Cortex of kidney (tissue), 1 donor: ENCODE measurements around the gene CDC42.

Experiments
- DNase-seq: peaks from one replicate; lab custom pipeline; 2025; lab: John Stamatoyannopoulos, UW

Gene CDC42

DNA sequence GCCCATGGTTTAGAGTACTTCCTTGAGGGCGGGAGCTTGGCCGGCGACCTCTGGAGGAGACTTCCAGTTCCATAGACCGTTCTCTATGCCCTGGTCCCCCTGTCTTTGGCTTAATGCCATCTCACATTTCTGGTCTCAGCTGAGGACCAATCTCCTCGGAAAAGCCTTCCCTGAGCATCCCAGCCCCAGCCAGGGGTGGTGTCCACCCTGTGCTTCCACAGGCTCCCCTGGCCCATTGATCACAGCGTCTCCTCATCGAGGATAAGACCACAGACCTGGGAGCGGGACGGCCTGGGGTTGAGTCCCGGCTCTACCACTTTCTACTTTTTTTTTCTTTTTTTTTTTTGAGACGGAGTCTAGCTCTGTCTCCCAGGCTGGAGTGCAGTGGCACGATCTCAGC, 75.9 kb downstream of the CDC42 start:
- no peak for DNase-seq

DNA sequence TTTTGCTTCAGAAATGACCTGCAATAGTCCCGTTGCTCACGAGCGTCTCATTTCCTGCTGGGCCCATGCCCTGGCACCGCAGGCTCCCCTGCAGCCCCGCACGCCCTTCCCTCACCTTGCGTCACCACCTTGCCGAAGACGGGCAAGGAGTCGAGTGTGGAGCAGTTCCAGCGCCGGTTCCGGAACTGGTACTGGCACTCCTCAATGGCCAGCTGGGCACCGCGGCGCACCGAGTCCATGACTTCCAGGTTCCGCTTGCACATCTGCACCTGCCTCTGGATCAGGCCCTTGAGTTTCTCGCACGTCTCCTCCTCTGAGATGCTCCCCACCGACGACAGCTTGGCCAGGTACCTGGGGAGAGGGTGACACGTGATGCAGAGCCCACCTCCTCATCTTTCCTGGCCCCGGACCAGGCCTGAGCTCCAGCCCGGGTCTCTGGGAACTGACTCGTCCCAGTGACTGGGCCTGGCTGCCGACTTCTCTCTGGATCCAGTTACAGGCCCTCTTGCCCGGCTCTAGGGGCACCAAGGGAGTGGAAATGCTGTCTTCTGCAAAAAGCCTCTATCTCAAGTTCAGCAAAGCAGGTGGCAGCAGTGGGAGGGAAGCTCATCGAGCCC, 77.1 kb downstream of the CDC42 start:
- DNase-seq: no peak

DNA sequence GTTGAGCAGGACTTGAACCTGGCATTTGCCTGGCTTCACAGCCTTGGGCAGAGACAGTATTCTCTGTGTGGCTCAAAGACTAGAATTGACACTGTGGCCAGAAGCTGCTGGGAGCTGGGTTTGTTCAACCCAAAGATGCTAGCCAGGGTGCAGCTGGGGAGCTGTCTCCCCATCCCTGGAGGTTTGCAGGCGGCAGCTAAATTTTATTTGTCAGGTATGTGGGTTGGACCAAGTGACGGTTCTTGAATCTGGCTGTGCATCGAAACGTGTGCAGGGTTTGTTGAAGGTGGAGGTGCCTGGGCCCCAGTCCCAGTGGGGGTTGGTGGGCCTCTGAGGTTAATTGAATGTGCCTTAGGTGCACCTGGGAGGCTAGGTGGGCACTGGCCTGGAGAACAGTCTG, 78.6 kb downstream of the CDC42 start:
- DNase-seq: no peak

DNA sequence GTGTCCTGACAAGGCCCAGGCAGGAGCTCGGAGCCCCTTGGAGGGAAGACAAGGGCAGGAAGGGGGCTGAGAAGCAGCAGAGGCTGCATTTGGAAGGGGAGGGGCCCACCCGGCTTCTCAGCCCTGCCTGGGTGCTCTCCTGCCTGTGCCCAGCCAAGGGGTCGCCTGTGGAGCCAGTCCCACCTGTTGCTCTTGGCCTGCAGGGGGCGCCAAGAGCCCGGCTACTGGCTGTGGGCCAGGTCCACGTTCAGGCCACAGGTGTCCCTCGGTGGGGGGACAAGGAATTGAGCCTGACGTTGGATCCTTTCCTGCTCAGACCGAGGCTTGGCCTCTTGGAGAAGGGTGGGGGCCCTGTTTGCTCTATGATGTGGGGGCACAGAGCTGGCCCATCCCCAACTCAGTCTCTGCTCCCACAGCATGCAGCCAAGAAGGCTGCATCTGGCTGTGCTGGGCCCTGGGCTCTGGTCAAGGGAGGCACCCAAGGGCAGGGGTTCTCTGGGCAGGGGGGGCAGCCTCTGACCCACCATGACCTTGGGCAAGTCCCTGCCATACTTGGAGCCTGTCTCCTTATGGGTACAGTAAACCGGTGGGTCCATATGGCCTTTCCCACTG, 79.5 kb downstream of the CDC42 start:
- DNase-seq: no peak

DNA sequence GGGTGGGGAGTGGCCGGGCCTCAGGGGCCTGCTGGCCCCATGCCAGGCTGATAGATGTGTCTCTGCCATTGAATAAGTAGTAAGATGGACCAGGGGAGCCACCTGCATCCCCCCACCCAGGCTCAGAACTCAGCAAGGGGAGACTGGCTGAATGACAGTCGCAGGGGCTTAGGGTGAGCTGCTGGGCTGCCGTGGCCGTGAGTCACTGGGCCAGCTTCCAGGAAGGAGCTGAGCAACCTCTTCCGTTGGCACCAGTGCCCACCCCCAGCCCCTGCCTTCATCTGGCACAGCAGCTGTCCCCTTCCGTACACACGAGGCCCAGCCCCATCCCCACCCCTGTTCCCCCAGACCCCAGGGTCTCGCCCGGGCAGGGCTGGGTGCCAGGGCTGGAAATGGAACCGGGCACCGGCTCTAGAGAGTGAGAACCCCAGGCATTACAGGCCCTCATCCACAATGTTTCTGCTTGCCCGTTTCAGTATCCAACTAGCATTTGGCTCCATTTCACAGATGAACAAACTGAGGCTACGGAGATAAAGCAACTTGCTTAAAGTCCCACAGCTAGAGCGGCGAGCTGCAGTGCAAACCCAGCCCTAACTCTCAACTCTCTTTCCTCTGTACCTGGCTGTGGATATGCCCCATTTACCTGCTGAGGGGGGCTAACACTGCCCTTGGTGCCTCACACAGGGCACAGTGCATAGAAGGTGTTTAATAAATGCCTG, 80.2 kb downstream of the CDC42 start:
- DNase-seq: no peak

DNA sequence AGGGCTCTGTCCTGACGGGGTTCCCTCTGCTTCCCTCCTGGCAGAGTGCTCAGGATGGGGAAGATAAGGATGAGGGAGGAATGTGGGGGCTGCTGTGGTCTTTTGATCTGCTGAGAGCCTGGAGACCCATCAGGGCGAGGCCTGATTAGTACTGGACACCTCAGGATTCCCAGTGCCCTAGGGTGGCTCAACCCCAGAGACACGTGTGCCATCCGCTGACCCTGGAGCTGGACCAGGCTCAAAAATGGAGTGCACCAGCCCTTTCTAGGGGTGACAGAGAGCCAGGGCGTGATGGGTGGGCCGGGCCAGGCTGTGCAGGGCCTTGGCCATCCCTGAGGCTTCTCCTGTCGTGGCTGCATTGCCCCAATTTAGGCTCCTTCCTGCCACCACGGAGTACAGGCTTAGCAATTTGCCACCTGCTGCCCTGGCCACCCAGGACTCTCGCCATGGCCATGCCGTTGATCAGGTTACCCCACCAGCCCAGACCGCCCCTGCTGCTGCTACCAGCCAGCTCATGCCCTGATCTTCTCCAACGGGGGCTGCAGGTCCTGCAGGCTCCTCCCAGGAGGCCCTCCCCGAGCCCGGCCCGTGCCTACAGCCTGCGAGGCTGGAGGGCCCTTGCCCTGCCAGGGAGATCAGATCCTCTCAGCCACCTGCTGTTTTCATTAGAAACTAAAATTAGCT, 80.9 kb downstream of the CDC42 start:
- DNase-seq: no peak

DNA sequence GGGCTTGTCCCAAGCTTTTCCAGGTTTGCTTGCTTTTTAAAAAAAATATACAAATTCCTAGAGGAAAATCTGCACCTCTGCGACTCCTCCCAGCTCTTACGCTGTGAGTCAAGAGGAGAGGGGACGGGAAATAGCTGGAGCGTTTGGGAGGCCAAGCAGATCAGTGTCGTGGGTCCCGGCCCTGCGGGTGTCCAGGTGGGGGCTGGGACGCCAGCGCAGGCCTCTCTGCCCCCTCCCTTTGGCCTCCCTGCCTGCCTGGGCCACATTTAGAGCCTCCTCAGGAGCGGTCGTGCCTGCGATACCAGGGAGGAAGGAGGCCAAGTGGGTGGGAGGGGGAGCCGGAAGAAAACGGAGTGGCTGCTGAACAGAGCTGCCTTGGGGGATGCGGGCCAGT, 81.4 kb downstream of the CDC42 start:
- no peak for DNase-seq

DNA sequence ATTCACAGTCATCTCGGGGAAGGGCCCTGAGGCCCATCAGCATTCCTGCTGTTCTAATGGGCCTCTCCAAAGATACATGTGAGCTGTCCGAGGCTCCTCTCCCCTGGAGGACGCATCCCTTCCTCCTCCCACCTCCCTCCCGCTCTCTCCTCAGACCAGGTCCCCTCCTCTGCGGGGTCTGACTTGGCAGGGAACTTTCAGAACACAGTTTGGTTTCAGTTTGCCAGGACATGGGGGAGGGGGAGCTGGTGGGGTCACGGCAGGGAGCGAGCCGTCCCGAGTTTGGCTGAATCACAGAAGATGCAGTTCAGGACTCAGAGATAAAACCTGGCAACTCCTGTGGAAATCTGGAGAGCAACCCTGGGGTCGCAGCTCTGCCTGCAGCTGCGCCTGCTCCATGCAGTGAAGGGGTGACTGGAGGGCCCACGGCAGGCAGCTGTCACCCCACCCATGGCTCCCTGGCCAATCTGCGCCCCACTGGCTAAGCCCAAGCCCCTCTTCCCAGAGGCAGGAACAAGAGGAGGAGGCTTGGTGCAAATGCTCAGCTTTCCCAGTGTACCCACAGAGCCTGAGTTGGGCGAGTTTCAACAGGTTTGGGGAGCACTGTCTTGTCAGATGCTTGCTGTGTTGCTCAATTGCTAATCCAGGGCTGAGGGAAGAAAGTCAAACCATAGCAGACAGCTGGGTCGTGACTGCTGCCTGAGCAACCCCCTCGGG, 84.7 kb downstream of the CDC42 start:
- no peak for DNase-seq

DNA sequence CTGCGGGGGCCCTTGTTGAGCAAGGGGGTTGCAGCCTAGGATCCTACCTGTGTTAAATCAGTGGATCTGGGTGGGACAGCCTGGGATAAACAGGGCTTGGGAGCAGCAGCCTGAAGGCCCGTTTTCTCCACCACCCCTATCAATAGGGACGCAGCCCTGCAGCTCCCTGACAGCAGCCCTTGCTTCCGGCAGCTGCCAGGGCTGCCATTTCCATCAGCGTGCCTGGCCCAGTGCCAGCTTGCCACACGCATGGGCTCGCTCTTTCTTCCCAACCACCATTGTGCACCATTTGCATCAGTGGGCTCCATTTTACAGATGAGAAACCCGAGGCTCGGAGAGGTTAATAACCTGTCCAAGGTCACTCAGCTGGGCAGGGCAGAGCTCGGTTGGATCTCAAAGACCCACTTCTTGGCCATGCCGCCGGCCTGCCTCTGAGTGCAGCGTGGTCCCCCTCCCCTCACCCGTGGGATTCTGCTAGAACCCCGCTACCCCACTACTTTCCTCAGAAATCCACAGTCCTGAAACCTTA, 86.6 kb downstream of the CDC42 start:
- DNase-seq: no peak

DNA sequence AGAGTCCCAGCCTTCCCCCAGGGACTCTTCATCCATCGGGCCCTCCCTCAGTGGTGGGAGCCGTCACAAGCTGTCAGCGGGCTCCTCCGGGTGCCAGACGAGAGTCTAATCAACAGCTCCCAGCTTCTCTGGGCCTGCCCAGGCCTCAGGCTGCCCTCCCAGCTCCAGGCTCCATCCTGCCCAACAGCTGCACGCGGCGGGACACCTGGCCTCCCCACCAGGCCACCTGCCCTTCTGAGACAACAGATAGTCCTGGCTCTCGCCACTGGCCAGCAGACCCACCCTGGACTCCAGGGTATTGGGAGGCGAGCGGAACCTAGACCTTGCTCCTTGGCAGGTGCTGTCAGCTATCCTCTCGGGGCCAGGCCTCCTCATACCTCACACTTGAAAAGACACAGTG, 87.3 kb downstream of the CDC42 start:
- no peak for DNase-seq
